ENCODE data around the gene RGS3.

DNA sequence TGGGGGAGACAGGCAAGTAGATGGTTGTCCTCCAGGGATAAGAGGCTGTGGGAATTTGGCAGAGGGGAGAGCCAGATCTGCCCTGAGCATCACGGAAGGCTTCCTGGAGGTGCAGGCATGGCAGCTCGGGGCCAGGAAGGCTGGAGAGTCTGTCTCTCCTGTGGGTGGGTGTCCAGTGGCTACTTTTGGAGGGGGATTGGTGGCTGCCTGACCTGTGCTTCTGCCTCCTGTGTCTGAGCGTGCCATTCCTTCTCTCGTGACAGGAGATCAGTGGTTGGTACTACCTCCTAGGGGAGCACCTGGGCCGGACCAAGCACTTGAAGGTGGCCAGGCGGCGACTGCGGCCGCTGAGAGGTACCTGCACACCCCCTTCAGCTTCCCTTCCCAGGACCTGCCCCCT is 33.5 kb downstream of the RGS3 start:
- TF ChIP-seq CTCF (IDR thresholded peaks at IDR 0.05 in 8 of 11, conservative IDR thresholded peaks at IDR 0.05 in 3 of 11) (no peak), POLR2AphosphoS5 (IDR thresholded peaks at IDR 0.05) (no peak), POLR2A (IDR thresholded peaks at IDR 0.05) (no peak)
